IgD-negative memory B cell (primary cell): Measurements from ENCODE around the gene SGF29. TPM values are rescaled to one million over a fixed set of nuclear protein-coding genes. Genes with fewer than 3 reads are reported as not detected.

Experiments used
- H3K27ac Mint-ChIP-seq, 3 donors: one replicate each; pipeline ENCODE4 v1.8.0; 2020 to 2022; ENCODE audit warnings: mild to moderate bottlenecking in 3 of 3, mixed read lengths in 3 of 3, moderate library complexity in 1 of 3
- H3K27me3 Mint-ChIP-seq: one replicate; pipeline ENCODE4 v1.8.0; 2021; ENCODE audit warnings: mixed read lengths
- H3K36me3 Mint-ChIP-seq: one replicate; pipeline ENCODE4 v1.8.0; 2020; ENCODE audit warnings: mild to moderate bottlenecking, mixed read lengths
- H3K4me1 Mint-ChIP-seq, 3 donors: one replicate each; pipeline ENCODE4 v1.8.0; 2020 to 2022; ENCODE audit warnings: mixed read lengths in 3 of 3, mild to moderate bottlenecking in 1 of 3
- H3K4me3 Mint-ChIP-seq, 4 donors: one replicate each; pipeline ENCODE4 v1.8.0; 2020 to 2022; ENCODE audit warnings: mild to moderate bottlenecking in 4 of 4, mixed read lengths in 4 of 4, moderate library complexity in 3 of 4
- H3K9me3 Mint-ChIP-seq, 3 donors: one replicate each; pipeline ENCODE4 v1.8.0; 2020 to 2021; ENCODE audit warnings: mixed read lengths in 3 of 3, mild to moderate bottlenecking in 1 of 3
- polyA plus RNA-seq: library from polyadenylated mRNA; unstranded; fragments of 300-500 nt; fragmentation: Illumina TruSeq; gene quantifications from one replicate; pipeline ENCODE4 v1.2.3, GENCODE V29; 2021

Gene SGF29
- polyA plus RNA-seq: 49.2 TPM

DNA sequence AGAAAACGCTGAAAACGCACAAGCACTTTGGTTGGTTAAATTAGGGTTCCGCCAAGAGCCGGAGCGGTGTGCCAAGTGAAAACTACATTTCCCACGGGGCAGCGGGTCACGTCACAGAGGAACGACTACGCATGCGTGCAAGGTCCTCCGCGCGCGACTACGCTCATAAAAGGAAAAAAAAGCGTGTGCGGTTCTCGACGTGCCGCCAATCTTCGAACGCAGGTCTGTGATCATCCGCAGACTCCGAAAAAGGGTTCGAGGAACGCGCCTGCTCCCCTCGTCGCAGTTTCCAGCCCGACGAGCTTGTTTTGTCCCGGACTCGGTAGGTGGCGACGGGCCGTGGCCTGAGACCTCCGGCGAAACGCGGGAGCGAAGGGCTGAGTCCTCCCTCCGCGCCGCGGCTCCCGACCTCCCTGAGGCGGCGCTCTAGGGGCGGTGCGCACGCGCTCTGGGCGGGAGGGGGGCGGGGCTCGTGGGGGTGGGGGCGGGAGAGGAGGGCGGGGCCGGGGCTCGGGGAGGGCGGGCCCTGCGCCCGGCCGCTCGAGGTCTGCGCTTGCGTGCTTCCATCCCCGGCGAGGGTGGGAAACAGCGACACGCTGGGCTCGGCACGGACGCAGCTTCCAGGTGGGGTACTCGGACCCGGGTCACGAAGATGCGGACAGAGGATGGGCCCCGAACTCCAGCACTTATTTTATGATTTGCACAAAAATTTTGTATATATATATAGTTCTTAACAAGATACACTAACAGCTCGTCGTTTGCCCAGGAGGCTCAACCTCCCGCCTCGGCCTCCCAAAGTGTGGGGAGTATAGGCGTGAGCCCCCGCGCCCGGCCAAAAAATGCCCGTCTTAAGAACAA is at the start of gene SGF29:
SGF29 (plus strand) TSS at position 145 of the 858 bp plus-strand sequence. CDS start 27,150 bp downstream, outside the sequence.
- Mint-ChIP-seq H3K4me3 (peak within 1 kb of the TSS; percentile 93 to 96 (median 95)), H3K36me3 (peaks cover 5% of the 10 kb centered on the region), H3K9me3 (no peaks in the 10 kb centered on the region), H3K4me1 (peaks cover 9 to 20% (median 10%) of the 10 kb centered on the region in 3 donors), H3K27me3 (peaks cover 3% of the 10 kb centered on the region), H3K27ac (peak within 1 kb of the TSS; percentile 94 to 99 (median 96))

GRCh38 chr16:28504707-28505404 is 48.9 kb upstream of the SGF29 start:
- Mint-ChIP-seq H3K27me3 (peaks cover 8% of the 10 kb centered on the region), H3K4me3 (no peak overlapping the region), H3K9me3 (no peaks in the 10 kb centered on the region), H3K36me3 (no peaks in the 10 kb centered on the region), H3K4me1 (peaks cover 19 to 27% (median 24%) of the 10 kb centered on the region in 3 donors), H3K27ac (no peak overlapping the region)

DNA sequence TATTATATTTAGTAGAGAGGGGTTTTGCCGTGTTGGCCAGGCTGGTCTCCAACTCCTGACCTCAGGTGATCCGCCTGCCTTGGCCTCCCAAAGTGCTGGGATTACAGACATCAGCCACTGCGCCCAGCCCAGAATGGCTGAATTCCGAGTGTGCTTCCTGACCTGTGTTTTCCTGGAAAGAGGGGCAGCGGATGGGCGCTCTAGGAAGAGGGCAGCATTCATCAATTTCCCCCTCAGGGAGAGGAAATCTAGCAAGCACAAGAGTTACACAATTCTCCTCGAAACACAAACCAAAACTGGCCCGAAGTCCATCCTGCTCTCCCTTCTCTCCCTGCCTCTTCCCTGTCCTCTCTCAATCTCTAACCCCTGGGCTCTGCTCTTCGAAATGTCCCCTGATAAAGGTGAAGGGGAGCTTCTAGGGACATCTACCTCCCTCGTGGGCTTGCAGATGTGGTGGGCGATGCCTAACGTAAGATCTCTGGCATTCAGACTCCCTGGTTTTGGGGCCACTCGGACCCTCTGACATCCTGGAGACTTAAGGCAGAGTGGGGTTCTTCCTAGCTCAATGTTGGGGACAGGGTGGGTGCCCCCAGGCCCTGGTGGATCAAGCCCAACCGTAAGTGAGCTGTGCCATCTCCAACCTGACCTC is 48.1 kb upstream of the SGF29 start:
- no peak overlapping the region for H3K4me3 Mint-ChIP-seq
- no peaks in the 10 kb centered on the region for H3K9me3 Mint-ChIP-seq
- H3K4me1 Mint-ChIP-seq: peaks cover 15 to 19% (median 18%) of the 10 kb centered on the region in 3 donors
- H3K27me3 Mint-ChIP-seq: peaks cover 8% of the 10 kb centered on the region
- peak overlapping the region in 1 of 3 donors; percentile 41 for H3K27ac Mint-ChIP-seq
- H3K36me3 Mint-ChIP-seq: peaks cover 1% of the 10 kb centered on the region

DNA sequence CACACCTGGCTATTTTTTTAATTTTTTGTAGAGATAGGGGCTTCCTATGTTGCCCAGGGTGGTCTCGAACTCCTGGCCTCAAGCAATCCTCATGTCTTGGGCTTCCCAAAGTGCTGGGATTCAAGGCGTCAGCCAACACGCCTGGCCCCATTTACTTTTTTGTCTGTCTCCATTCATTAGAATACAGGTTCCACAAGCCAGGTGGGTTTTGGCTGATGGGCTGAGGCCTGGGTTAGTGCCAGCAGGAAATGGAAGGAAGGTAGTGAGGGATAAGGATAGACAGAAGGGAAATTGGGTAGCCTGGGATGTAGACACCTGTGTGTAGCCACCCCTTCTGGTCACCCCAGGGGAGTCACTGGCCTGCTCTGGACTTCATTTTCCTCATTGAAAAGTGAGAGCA is 42.7 kb upstream of the SGF29 start:
- Mint-ChIP-seq H3K27ac (no peak overlapping the region), H3K36me3 (peaks cover 2% of the 10 kb centered on the region), H3K9me3 (no peaks in the 10 kb centered on the region), H3K4me3 (no peak overlapping the region), H3K4me1 (peaks cover 14 to 18% (median 14%) of the 10 kb centered on the region in 3 donors), H3K27me3 (peaks cover 8% of the 10 kb centered on the region)

- Mint-ChIP-seq H3K9me3 (no peaks in the 10 kb centered on the region), H3K4me3 (no peak overlapping the region), H3K27me3 (peaks cover 6% of the 10 kb centered on the region), H3K36me3 (peaks cover 2% of the 10 kb centered on the region), H3K4me1 (peaks cover 8 to 11% (median 11%) of the 10 kb centered on the region in 3 donors), H3K27ac (no peak overlapping the region)
These were observed 41.6 kb upstream of the SGF29 start for GRCh38 chr16:28511801-28512789.

DNA sequence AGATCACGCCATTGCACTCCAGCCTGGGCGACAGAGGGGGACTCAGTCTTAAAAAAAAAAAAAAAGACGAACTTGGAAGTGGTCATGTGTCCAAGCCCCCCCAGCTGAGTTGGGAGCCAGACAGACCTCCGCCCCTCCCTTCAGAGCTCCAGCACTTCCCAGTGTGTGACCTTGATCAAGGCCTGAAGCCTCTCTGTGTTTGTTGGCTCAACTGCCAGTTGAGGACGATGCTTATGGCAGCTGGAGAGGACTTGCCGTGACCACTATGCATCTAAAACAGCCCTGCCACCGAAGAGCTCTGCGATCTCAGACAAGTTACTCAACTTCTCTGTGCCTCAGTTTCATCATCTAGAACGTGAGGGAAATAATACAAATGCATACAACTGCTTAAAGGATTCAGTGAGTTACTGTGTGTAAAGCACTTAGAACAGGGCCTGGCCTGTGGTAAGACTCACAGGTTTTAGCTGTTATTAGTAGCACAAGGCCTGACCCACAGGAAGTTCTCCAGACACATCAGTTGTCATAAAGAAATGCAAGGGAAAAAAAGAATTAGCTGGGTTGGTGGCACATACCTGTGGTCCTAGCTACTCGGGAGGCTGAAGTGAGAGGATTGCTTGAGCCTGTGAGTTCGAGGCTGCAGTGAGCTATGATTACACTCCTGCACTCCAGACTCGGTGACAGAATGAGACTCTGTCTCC is 40.1 kb upstream of the SGF29 start:
- Mint-ChIP-seq H3K36me3 (peaks cover 2% of the 10 kb centered on the region), H3K9me3 (no peaks in the 10 kb centered on the region), H3K27me3 (peaks cover 6% of the 10 kb centered on the region), H3K4me3 (no peak overlapping the region), H3K4me1 (peaks cover 0 to 3% (median 1%) of the 10 kb centered on the region in 3 donors), H3K27ac (no peak overlapping the region)

DNA sequence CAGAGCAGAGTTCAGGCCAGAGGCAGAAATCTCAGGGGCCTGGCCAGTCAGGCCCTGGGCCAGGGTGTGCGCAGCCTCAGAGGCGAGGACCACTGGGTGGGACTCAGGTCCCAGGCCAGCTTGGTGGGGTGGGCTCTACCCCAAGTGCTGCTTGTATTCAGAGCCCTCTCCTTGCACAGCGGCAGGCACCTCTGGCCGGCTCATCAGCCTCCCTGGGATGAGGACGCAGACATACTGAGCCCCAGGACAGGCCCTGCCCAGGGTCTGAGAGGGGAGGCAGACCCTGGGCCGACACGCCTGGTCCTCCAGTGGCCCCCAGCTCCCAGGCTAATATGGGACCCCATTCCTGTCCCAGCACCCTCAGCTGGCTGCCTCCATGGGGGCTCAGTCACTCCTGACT is 39.5 kb upstream of the SGF29 start:
- Mint-ChIP-seq H3K4me3 (no peak overlapping the region), H3K4me1 (peaks cover 0 to 3% (median 1%) of the 10 kb centered on the region in 3 donors), H3K36me3 (peaks cover 2% of the 10 kb centered on the region), H3K27ac (no peak overlapping the region), H3K27me3 (peaks cover 6% of the 10 kb centered on the region), H3K9me3 (no peaks in the 10 kb centered on the region)

DNA sequence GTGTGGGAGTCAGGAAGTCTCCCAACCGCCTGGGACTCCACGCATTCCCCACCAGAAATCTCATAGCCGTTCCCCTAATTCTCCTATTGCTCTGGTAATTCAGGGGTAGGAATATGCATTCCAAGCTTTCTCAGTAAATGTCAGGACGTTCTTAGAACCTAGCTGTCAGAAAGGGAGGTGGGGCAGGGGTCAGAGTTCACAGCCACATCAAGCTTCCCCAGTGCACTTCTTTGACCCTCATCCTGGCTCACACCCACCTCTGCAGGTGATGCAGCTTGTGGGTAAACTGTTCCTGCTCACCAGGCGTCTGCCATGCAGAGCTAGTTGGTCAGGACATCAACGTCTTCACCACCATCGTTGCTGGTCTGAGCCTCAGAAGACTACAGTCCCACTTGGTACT is 33.0 kb upstream of the SGF29 start:
- peaks cover 5 to 10% (median 5%) of the 10 kb centered on the region in 3 donors for H3K4me1 Mint-ChIP-seq
- H3K27ac Mint-ChIP-seq: no peak overlapping the region
- no peaks in the 10 kb centered on the region for H3K9me3 Mint-ChIP-seq
- H3K36me3 Mint-ChIP-seq: no peaks in the 10 kb centered on the region
- H3K27me3 Mint-ChIP-seq: peaks cover 8% of the 10 kb centered on the region
- no peak overlapping the region for H3K4me3 Mint-ChIP-seq

- Mint-ChIP-seq H3K4me3 (no peak overlapping the region), H3K27ac (no peak overlapping the region), H3K4me1 (peaks cover 5 to 10% (median 5%) of the 10 kb centered on the region in 3 donors), H3K36me3 (no peaks in the 10 kb centered on the region), H3K9me3 (no peaks in the 10 kb centered on the region), H3K27me3 (peaks cover 8% of the 10 kb centered on the region)
These were observed 32.3 kb upstream of the SGF29 start for GRCh38 chr16:28521436-28521835.

- H3K9me3 Mint-ChIP-seq: no peaks in the 10 kb centered on the region
- H3K36me3 Mint-ChIP-seq: no peaks in the 10 kb centered on the region
- peaks cover 5 to 7% (median 5%) of the 10 kb centered on the region in 3 donors for H3K4me1 Mint-ChIP-seq
- H3K27ac Mint-ChIP-seq: no peak overlapping the region
- H3K4me3 Mint-ChIP-seq: no peak overlapping the region
- H3K27me3 Mint-ChIP-seq: peaks cover 5% of the 10 kb centered on the region
These were observed 30.9 kb upstream of the SGF29 start for GRCh38 chr16:28522792-28523191.

DNA sequence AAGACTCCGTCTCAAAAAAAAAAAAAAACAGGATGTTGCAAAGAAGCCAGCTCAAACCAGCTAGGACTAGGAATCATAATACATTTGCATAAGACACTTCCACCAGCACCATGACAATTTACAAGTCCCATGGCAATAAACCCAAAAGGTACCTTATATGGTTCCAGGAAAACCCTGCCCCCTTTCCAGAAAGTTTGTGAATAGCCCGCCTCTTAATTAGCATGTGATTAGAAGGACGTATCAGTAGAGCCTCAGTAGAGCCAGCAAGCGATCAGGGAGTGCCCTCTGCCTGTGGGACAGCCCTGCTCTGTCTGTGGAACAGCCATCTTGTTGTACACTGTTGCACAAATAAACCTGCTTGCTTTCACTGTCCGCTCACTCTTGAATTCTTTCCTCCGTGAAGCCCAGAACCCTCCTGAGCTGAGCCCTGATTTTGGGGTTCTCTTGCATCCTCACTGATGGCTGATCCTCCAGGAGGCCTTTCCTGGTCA is 29.0 kb upstream of the SGF29 start:
- no peaks in the 10 kb centered on the region for H3K9me3 Mint-ChIP-seq
- H3K4me3 Mint-ChIP-seq: peak overlapping the region in 1 of 4 donors; percentile 32
- peaks cover 5 to 7% (median 5%) of the 10 kb centered on the region in 3 donors for H3K4me1 Mint-ChIP-seq
- peak overlapping the region in 1 of 3 donors; percentile 83 for H3K27ac Mint-ChIP-seq
- H3K27me3 Mint-ChIP-seq: peaks cover 6% of the 10 kb centered on the region
- no peaks in the 10 kb centered on the region for H3K36me3 Mint-ChIP-seq

- Mint-ChIP-seq H3K4me1 (peaks cover 5 to 7% (median 5%) of the 10 kb centered on the region in 3 donors), H3K27ac (no peak overlapping the region), H3K36me3 (no peaks in the 10 kb centered on the region), H3K4me3 (peak overlapping the region in 1 of 4 donors; percentile 6), H3K27me3 (peaks cover 6% of the 10 kb centered on the region), H3K9me3 (no peaks in the 10 kb centered on the region)
These were observed 27.3 kb upstream of the SGF29 start for GRCh38 chr16:28526201-28527099.
